Sigmoid colon (tissue), 7 donors: ENCODE data around the gene N4BP2L1. TPM values are rescaled to one million over a fixed set of nuclear protein-coding genes. Genes with fewer than 3 reads are reported as not detected.
A peak's percentile ranks its signal among the peaks of the same experiment; 100 is the strongest.

ENCODE experiments used
- DNase-seq: peaks from one replicate; pipeline ENCODE4 v3.0.0-alpha.2; 2019
- H3K27ac ChIP-seq, 4 donors: fragments of 200-600 bp; sonication (generic); one replicate each; pipeline ENCODE4 v1.5.1; 2016 to 2019; ENCODE audit warnings: mild to moderate bottlenecking in 1 of 4
- H3K27me3 ChIP-seq, 3 donors: fragments of 200-600 bp; sonication (generic); one replicate each; pipeline ENCODE4 v1.5.1; 2019; ENCODE audit warnings: mild to moderate bottlenecking in 1 of 3
- H3K36me3 ChIP-seq, 4 donors: fragments of 200-600 bp; sonication (generic); one replicate each; pipeline ENCODE4 v1.5.1; 2016 to 2019
- H3K4me1 ChIP-seq, 4 donors: fragments of 200-600 bp; sonication (generic); one replicate each; pipeline ENCODE4 v1.5.1; 2017 to 2019
- H3K4me3 ChIP-seq, 4 donors: fragments of 200-600 bp; sonication (generic); one replicate each; pipeline ENCODE4 v1.5.1; 2017 to 2019; ENCODE audit warnings: mild to moderate bottlenecking in 2 of 4, moderate library complexity in 1 of 4
- H3K9me3 ChIP-seq, 4 donors: fragments of 200-600 bp in 3 of 4; sonication (generic) in 3 of 4; one replicate each; pipeline versions ENCODE4 v1.5.1 to v1.6.1; 2013 to 2019
- CTCF ChIP-seq, 4 experiments: fragments of 450-650 bp in 3 of 4; fragments of 200-600 bp in 1 of 4; IDR thresholded peaks; one replicate each; pipeline ENCODE4 v1.5.1; 2016 to 2019; ENCODE audit warnings: antibody characterized with exemption in 4 of 4, mild to moderate bottlenecking in 3 of 4, moderate library complexity in 2 of 4
- EP300 ChIP-seq, 4 donors: sonication (generic); formaldehyde crosslinking; IDR thresholded peaks; one replicate each; pipeline ENCODE4 v1.6.1; 2017; ENCODE audit warnings: antibody characterized with exemption in 4 of 4
- POLR2A ChIP-seq, 2 donors: fragments of 450-650 bp; IDR thresholded peaks; one replicate each; pipeline ENCODE4 v1.6.1; 2016; ENCODE audit warnings: antibody characterized with exemption in 2 of 2, mild to moderate bottlenecking in 2 of 2, moderate library complexity in 2 of 2
- POLR2AphosphoS5 ChIP-seq, 4 donors: sonication (generic); formaldehyde crosslinking; IDR thresholded peaks; one replicate each; pipeline ENCODE4 v1.6.1; 2017; ENCODE audit warnings: antibody characterized with exemption in 4 of 4
- WGBS, 2 donors: extraction: QIAGEN DNeasy Blood & Tissue Kit; methylation state at CpG; one replicate each; pipeline ENCODE4 v1.1.7; 2013; 5-methylcytosine and 5-hydroxymethylcytosine counted together
- intact Hi-C: fragments of 100-400 bp; cut with DNase I; formaldehyde crosslinking; loops from one replicate; pipeline ENCODE4 v1.15.1; 2023
- polyA plus RNA-seq, 3 donors: library from polyadenylated mRNA; stranded (reverse); fragments of 200-250 nt; gene quantifications; one replicate each; pipeline ENCODE4 v1.2.3, GENCODE V29; 2013
- total RNA-seq, 4 donors: library from RNA; depleted of rRNA; stranded (reverse); fragments of >200 nt; gene quantifications; one replicate each; pipeline ENCODE4 v1.1.0, GENCODE V29; 2016
- donor health status: healthy with polysubstance abuse.
- donor health status: Bipolar disorder and iron deficiency.
- donor health status: healthy.

Gene N4BP2L1
- total and polyA plus RNA-seq, 7 donors: 7.8 to 34.9 (median 17.7) TPM

- intact Hi-C loops: no loop called here
- Histone ChIP-seq H3K27ac (no peak overlapping the region), H3K4me1 (no peaks in the 10 kb centered on the region), H3K4me3 (no peak overlapping the region), H3K9me3 (no peaks in the 10 kb centered on the region), H3K36me3 (peaks cover 0 to 10% (median 0%) of the 10 kb centered on the region in 4 donors), H3K27me3 (no peaks in the 10 kb centered on the region)
- 94 to 99% methylated on average over 1 of the region's 1 CpG for WGBS, 2 donors
- no peak for DNase-seq
- TF ChIP-seq CTCF (IDR thresholded peaks at IDR 0.05) (no peak), POLR2A (IDR thresholded peaks at IDR 0.05) (no peak), POLR2AphosphoS5 (IDR thresholded peaks at IDR 0.05) (no peak), EP300 (IDR thresholded peaks at IDR 0.05) (no peak)
Measured at GRCh38 chr13:32417995-32418394, 9.9 kb downstream of the N4BP2L1 start.

- H3K36me3 ChIP-seq: peaks cover 0 to 4% (median 0%) of the 10 kb centered on the region in 4 donors
- no peaks in the 10 kb centered on the region for H3K9me3 ChIP-seq
- no peak overlapping the region for H3K27ac ChIP-seq
- no peaks in the 10 kb centered on the region for H3K27me3 ChIP-seq
- peak in 1 of 4 experiments; percentile 15 for TF ChIP-seq CTCF (IDR thresholded peaks at IDR 0.05)
- no peak for TF ChIP-seq POLR2A (IDR thresholded peaks at IDR 0.05)
- H3K4me1 ChIP-seq: peaks cover 0 to 3% (median 0%) of the 10 kb centered on the region in 4 donors
- no peak overlapping the region for H3K4me3 ChIP-seq
- no peak for DNase-seq
- intact Hi-C loops: no loop called here
Measured at GRCh38 chr13:32415019-32415418, 12.9 kb downstream of the N4BP2L1 start.

GRCh38 chr13:32414580-32414979 is 13.3 kb downstream of the N4BP2L1 start:
- Histone ChIP-seq H3K36me3 (no peaks in the 10 kb centered on the region), H3K4me3 (no peak overlapping the region), H3K27me3 (no peaks in the 10 kb centered on the region), H3K27ac (no peak overlapping the region), H3K4me1 (peaks cover 0 to 4% (median 0%) of the 10 kb centered on the region in 4 donors), H3K9me3 (no peaks in the 10 kb centered on the region)
- intact Hi-C loops: no loop called here
- DNase-seq: no peak
- TF ChIP-seq EP300 (IDR thresholded peaks at IDR 0.05) (no peak), POLR2AphosphoS5 (IDR thresholded peaks at IDR 0.05) (no peak), POLR2A (IDR thresholded peaks at IDR 0.05) (no peak)
- WGBS, 2 donors: 19 to 63% methylated on average over 2 of the region's 2 CpGs

- Histone ChIP-seq H3K4me1 (peaks cover 0 to 7% (median 2%) of the 10 kb centered on the region in 4 donors), H3K4me3 (no peak overlapping the region), H3K27me3 (no peaks in the 10 kb centered on the region), H3K27ac (no peak overlapping the region), H3K36me3 (no peaks in the 10 kb centered on the region), H3K9me3 (no peaks in the 10 kb centered on the region)
- WGBS, 2 donors: 93 to 97% methylated on average over 3 of the region's 3 CpGs
- no peak for DNase-seq
- TF ChIP-seq POLR2AphosphoS5 (IDR thresholded peaks at IDR 0.05): no peak
- TF ChIP-seq CTCF (IDR thresholded peaks at IDR 0.05): no peak
- no peak for TF ChIP-seq POLR2A (IDR thresholded peaks at IDR 0.05)
- no peak for TF ChIP-seq EP300 (IDR thresholded peaks at IDR 0.05)
- intact Hi-C loops: no loop called here
Measured at GRCh38 chr13:32413284-32413683, 14.6 kb downstream of the N4BP2L1 start.

- peak overlapping the region in 3 of 4 donors; percentile 24 to 51 (median 32) for H3K27ac ChIP-seq
- intact Hi-C loops: no loop called here
- H3K4me1 ChIP-seq: peaks cover 0 to 7% (median 2%) of the 10 kb centered on the region in 4 donors
- TF ChIP-seq POLR2AphosphoS5 (IDR thresholded peaks at IDR 0.05) (peak in 2 of 4 donors; percentile 35 to 37), CTCF (IDR thresholded peaks at IDR 0.05) (no peak)
- peak; percentile 79 for DNase-seq
- H3K36me3 ChIP-seq: peaks cover 0 to 18% (median 2%) of the 10 kb centered on the region in 4 donors
- no peaks in the 10 kb centered on the region for H3K9me3 ChIP-seq
- H3K4me3 ChIP-seq: peak overlapping the region in 1 of 4 donors; percentile 17
- WGBS, 2 donors: 73 to 91% methylated on average over 27 of the region's 27 CpGs
- no peaks in the 10 kb centered on the region for H3K27me3 ChIP-seq
Measured at GRCh38 chr13:32409561-32410421, 18.1 kb downstream of the N4BP2L1 start.
